Epithelial cell of prostate (primary cell): ENCODE data around the gene ATP9B.
"Not testable (repeated sequence)": the region's sequence is repeated elsewhere in the genome, so short reads cannot be mapped to it uniquely, and the experiment has no call there.

Experiments used
- DNase-seq: peaks from one replicate; pipeline ENCODE4 v3.0.0-alpha.2; 2011; ENCODE audit warnings: low read depth, low spot score
- H3K27ac ChIP-seq: fragments of 450-650 bp; 2 replicates; pipeline ENCODE4 v1.5.1; 2017; ENCODE audit warnings: mild to moderate bottlenecking

ATP9B gene

GRCh38 chr18:79372461-79372860, 303.3 kb downstream of the ATP9B start:
- H3K27ac ChIP-seq, result no peak overlapping the region
- no peak for DNase-seq

GRCh38 chr18:79372991-79373390, 303.8 kb downstream of the ATP9B start:
- H3K27ac ChIP-seq, result no peak overlapping the region
- DNase-seq, result no peak

GRCh38 chr18:79373736-79374135, 304.5 kb downstream of the ATP9B start:
- H3K27ac ChIP-seq, result no peak overlapping the region
- no peak for DNase-seq

- DNase-seq, result no peak
- no peak overlapping the region for H3K27ac ChIP-seq
Measured at GRCh38 chr18:79374408-79375171, 305.4 kb downstream of the ATP9B start.

GRCh38 chr18:79375441-79376154, 306.4 kb downstream of the ATP9B start:
- DNase-seq, result no peak
- H3K27ac ChIP-seq, result no peak overlapping the region

GRCh38 chr18:79376661-79377060, 307.5 kb downstream of the ATP9B start:
- not testable (repeated sequence) for H3K27ac ChIP-seq, DNase-seq

- DNase-seq, result no peak
Measured at GRCh38 chr18:79377187-79377891, 308.1 kb downstream of the ATP9B start.

GRCh38 chr18:79378536-79379250, 309.5 kb downstream of the ATP9B start:
- H3K27ac ChIP-seq, result no peak overlapping the region
- DNase-seq, result no peak

More at GRCh38 chr18:79377187-79377891, 308.1 kb downstream of the ATP9B start:
- H3K27ac ChIP-seq, result no peak overlapping the region

GRCh38 chr18:79379251-79379905, 310.2 kb downstream of the ATP9B start:
- no peak overlapping the region for H3K27ac ChIP-seq
- DNase-seq, result no peak

GRCh38 chr18:79379931-79380815, 311.0 kb downstream of the ATP9B start:
- no peak overlapping the region for H3K27ac ChIP-seq
- DNase-seq, result no peak

GRCh38 chr18:79380816-79381806, 311.9 kb downstream of the ATP9B start:
- no peak for DNase-seq
- H3K27ac ChIP-seq, result no peak overlapping the region

GRCh38 chr18:79381811-79382311, 312.7 kb downstream of the ATP9B start:
- no peak overlapping the region for H3K27ac ChIP-seq
- DNase-seq, result no peak

- DNase-seq, result no peak
- no peak overlapping the region for H3K27ac ChIP-seq
Measured at GRCh38 chr18:79382681-79383387, 313.6 kb downstream of the ATP9B start.

GRCh38 chr18:79383388-79384056, 314.3 kb downstream of the ATP9B start:
- DNase-seq, result no peak

GRCh38 chr18:79384151-79384807, 315.1 kb downstream of the ATP9B start:
- no peak for DNase-seq
- H3K27ac ChIP-seq, result no peak overlapping the region

More at GRCh38 chr18:79383388-79384056, 314.3 kb downstream of the ATP9B start:
- H3K27ac ChIP-seq, result no peak overlapping the region

- no peak overlapping the region for H3K27ac ChIP-seq
- no peak for DNase-seq
Measured at GRCh38 chr18:79384834-79385233, 315.6 kb downstream of the ATP9B start.
